ENCODE measurements around the gene ANO8.
"Not testable (repeated sequence)": the region's sequence is repeated elsewhere in the genome, so short reads cannot be mapped to it uniquely, and the experiment has no call there.

Gene ANO8

GRCh38 chr19:17309965-17310461, 24.6 kb downstream of the ANO8 start:
- DNase-seq (ENCODE audit: low read depth in 2 of 2), result no peak

GRCh38 chr19:17309198-17309964, 25.3 kb downstream of the ANO8 start, which contains the start of gene DDA1:
TSS of gene DDA1 (plus strand) at chr19:17309563. CDS start at chr19:17309655, 92 bp downstream.
- DNase-seq (ENCODE audit: low read depth in 2 of 2), result peak; percentile 100

- DNase-seq (ENCODE audit: low read depth in 2 of 2), result no peak
Observed at GRCh38 chr19:17307876-17308377, 26.7 kb downstream of the ANO8 start.

GRCh38 chr19:17306285-17306714, 28.4 kb downstream of the ANO8 start:
- DNase-seq (ENCODE audit: low read depth in 2 of 2), result no peak

- peak; percentile 97 for DNase-seq (ENCODE audit: low read depth in 2 of 2)
Observed at GRCh38 chr19:17305517-17306284, 29.0 kb downstream of the ANO8 start, which contains the start of gene MRPL34. TSS of gene MRPL34 (plus strand) at chr19:17305872. CDS start at chr19:17305893, 21 bp downstream.

GRCh38 chr19:17305216-17305516, 29.5 kb downstream of the ANO8 start:
- DNase-seq (ENCODE audit: low read depth in 2 of 2), result no peak

- DNase-seq (ENCODE audit: low read depth in 2 of 2), result no peak
Observed at GRCh38 chr19:17304386-17305215, 30.1 kb downstream of the ANO8 start.

GRCh38 chr19:17303940-17304267, 30.8 kb downstream of the ANO8 start:
- no peak for DNase-seq (ENCODE audit: low read depth in 2 of 2)

GRCh38 chr19:17303167-17303939, 31.3 kb downstream of the ANO8 start, which contains the start of gene ABHD8:
TSS of gene ABHD8 (minus strand) at chr19:17303425. CDS start at chr19:17301616, 1,809 bp downstream.
- peak; percentile 84 to 87 for DNase-seq (ENCODE audit: low read depth in 2 of 2)

GRCh38 chr19:17302391-17303166, 32.1 kb downstream of the ANO8 start:
- DNase-seq (ENCODE audit: low read depth in 2 of 2), result no peak

- no peak for DNase-seq (ENCODE audit: low read depth in 2 of 2)
Observed at GRCh38 chr19:17300992-17301619, 33.5 kb downstream of the ANO8 start.

- DNase-seq (ENCODE audit: low read depth in 2 of 2), result no peak
Observed at GRCh38 chr19:17296976-17297375, 37.7 kb downstream of the ANO8 start.

- DNase-seq (ENCODE audit: low read depth in 2 of 2), result no peak
Observed at GRCh38 chr19:17296273-17296672, 38.4 kb downstream of the ANO8 start.

- not testable (repeated sequence) for DNase-seq (ENCODE audit: low read depth in 2 of 2)
Observed at GRCh38 chr19:17295551-17295950, 39.1 kb downstream of the ANO8 start.

- DNase-seq (ENCODE audit: low read depth in 2 of 2), result no peak
Observed at GRCh38 chr19:17294051-17294891, 40.4 kb downstream of the ANO8 start.

- no peak for DNase-seq (ENCODE audit: low read depth in 2 of 2)
Observed at GRCh38 chr19:17293605-17294004, 41.0 kb downstream of the ANO8 start.

- peak; percentile 71 to 74 for DNase-seq (ENCODE audit: low read depth in 2 of 2)
Observed at GRCh38 chr19:17292301-17293074, 42.2 kb downstream of the ANO8 start.

- DNase-seq (ENCODE audit: low read depth in 2 of 2), result peak; percentile 68 to 69
Observed at GRCh38 chr19:17289489-17289888, 45.2 kb downstream of the ANO8 start.
